HG03520 (cell line): ENCODE measurements around the gene VAV3.

Experiments
- ATAC-seq: cut with Tn5 transposase; IDR thresholded peaks from one replicate; pipeline ENCODE4 v1.9.1; 2021; ENCODE audit warnings: mild to moderate bottlenecking, moderate library complexity; ENCODE audit not compliant: unreplicated experiment

VAV3 gene

DNA sequence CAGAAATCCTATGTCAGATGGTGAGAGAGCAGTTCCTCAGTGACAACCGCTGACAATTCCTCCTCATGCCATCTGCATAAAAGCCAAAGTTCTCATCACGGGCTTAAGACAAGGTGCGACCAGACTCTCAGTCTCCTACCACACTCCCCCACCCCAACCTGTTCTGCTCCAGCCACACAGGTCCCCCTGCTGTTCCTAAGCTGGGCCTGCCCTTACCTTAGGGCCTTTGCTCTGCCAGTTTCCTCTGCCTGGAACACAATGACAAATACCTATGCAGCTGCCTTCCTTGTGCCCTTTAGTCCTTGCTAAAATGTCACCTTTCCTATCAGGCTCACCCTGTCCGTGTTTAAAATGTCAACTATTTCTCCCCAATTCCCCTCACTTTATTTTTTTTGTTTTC lies 441.9 kb downstream of the VAV3 start:
- ATAC-seq: no peak
